B cell (primary cell): Measurements from ENCODE around the gene BRINP2. TPM values are rescaled to one million over a fixed set of nuclear protein-coding genes. Genes with fewer than 3 reads are reported as not detected.

ENCODE experiments used
- ATAC-seq: fragments of 200-7000 bp; cut with Tn5 transposase; one replicate; pipeline ENCODE4 v1.10.0; 2021; ENCODE audit warnings: low read depth, mild to moderate bottlenecking, moderate number of reproducible peaks, moderate library complexity
- CTCF ChIA-PET: fragments of 350-600 bp; sonication (Branson Sonifier 250); formaldehyde crosslinking; loops from one replicate; lab custom pipeline; 2021; ENCODE audit warnings: antibody characterized with exemption, inconsistent platforms; lab: Charles Lee
- POLR2A ChIA-PET: fragments of 350-600 bp; sonication (Branson Sonifier 250); formaldehyde crosslinking; loops from one replicate; lab custom pipeline; 2021; ENCODE audit warnings: antibody characterized with exemption; lab: Charles Lee
- DNase-seq: peaks from one replicate; pipeline ENCODE4 v3.0.0; 2013
- H2AFZ ChIP-seq: 2 replicates; pipeline ENCODE4 v1.6.1; 2012; ENCODE audit warnings: mild to moderate bottlenecking, low read depth, low read length; ENCODE audit not compliant: insufficient read depth, poor library complexity, severe bottlenecking
- H3K27ac ChIP-seq, 2 donors: 1 replicate in 1 of 2; 2 replicates in 1 of 2; pipeline ENCODE4 v1.5.1; 2012 to 2013; ENCODE audit warnings: low read length in 2 of 2, mild to moderate bottlenecking in 2 of 2, moderate library complexity in 1 of 2
- H3K27me3 ChIP-seq, 4 experiments: fragments of 200-600 bp in 1 of 4; sonication (generic) in 1 of 4; replicated peaks in 1 of 4; 1 replicate in 2 of 4; 2 replicates in 2 of 4; pipeline versions ENCODE4 v1.6.1 to v1.7.0; 2013 to 2016; ENCODE audit warnings: low read length in 3 of 4, mild to moderate bottlenecking in 2 of 4, mixed read lengths in 1 of 4, moderate library complexity in 1 of 4; ENCODE audit not compliant: insufficient read depth in 4 of 4, control insufficient read depth in 3 of 4; ENCODE audit errors: control extremely low read depth in 1 of 4
- H3K36me3 ChIP-seq, 2 experiments: replicated peaks in 1 of 2; 1 replicate in 1 of 2; 2 replicates in 1 of 2; pipeline versions ENCODE4 v1.6.1 to v1.7.1; 2013; ENCODE audit warnings: low read length in 1 of 2; ENCODE audit not compliant: insufficient read depth in 2 of 2, control insufficient read depth in 1 of 2; ENCODE audit errors: control extremely low read depth in 1 of 2, extremely low read depth in 1 of 2
- H3K4me1 ChIP-seq, 2 donors: fragments of 200-600 bp in 1 of 2; sonication (generic) in 1 of 2; 1 replicate in 1 of 2; 2 replicates in 1 of 2; pipeline versions ENCODE4 v1.5.1 to v1.6.1; 2013 to 2017; ENCODE audit warnings: low read length in 2 of 2; ENCODE audit not compliant: control insufficient read depth in 2 of 2, insufficient read depth in 2 of 2
- H3K4me2 ChIP-seq: replicated peaks from 2 replicates; pipeline ENCODE3; 2012; ENCODE audit warnings: mild to moderate bottlenecking, low read depth, low read length; ENCODE audit not compliant: poor library complexity, severe bottlenecking
- H3K4me3 ChIP-seq, 5 experiments: fragments of 200-600 bp in 1 of 5; sonication (generic) in 1 of 5; 1 replicate in 3 of 5; 2 replicates in 2 of 5; pipeline versions ENCODE4 v1.5.1 to v1.7.0; 2011 to 2016; ENCODE audit warnings: low read length in 4 of 5, mild to moderate bottlenecking in 4 of 5, low read depth in 2 of 5, control low read depth in 1 of 5, moderate library complexity in 1 of 5; ENCODE audit not compliant: insufficient read depth in 1 of 5; ENCODE audit errors: control extremely low read depth in 1 of 5, extremely low read depth in 1 of 5
- H3K79me2 ChIP-seq: fragments of 200-600 bp; sonication (generic); one replicate; pipeline ENCODE4 v1.6.0; 2016; ENCODE audit warnings: low read length; ENCODE audit not compliant: control insufficient read depth, insufficient read depth
- H3K9ac ChIP-seq: fragments of 200-600 bp; sonication (generic); 2 replicates; pipeline ENCODE4 v1.6.1; 2017; ENCODE audit warnings: mild to moderate bottlenecking, low read length, moderate library complexity
- H3K9me3 ChIP-seq, 3 donors: one replicate each; pipeline versions ENCODE4 v1.6.1 to v1.7.1; 2013; ENCODE audit warnings: low read length in 2 of 3; ENCODE audit not compliant: control insufficient read depth in 2 of 3, insufficient read depth in 1 of 3; ENCODE audit errors: control extremely low read depth in 1 of 3
- H4K20me1 ChIP-seq: 2 replicates; pipeline ENCODE4 v1.6.0; 2012; ENCODE audit warnings: mild to moderate bottlenecking, low read length; ENCODE audit not compliant: insufficient read depth, control insufficient read depth, poor library complexity, severe bottlenecking
- H3K27ac Mint-ChIP-seq: one replicate; pipeline ENCODE4 v1.8.0; 2021; ENCODE audit warnings: mixed read lengths
- H3K27me3 Mint-ChIP-seq: one replicate; pipeline ENCODE4 v1.8.0; 2021; ENCODE audit warnings: mixed read lengths
- H3K4me1 Mint-ChIP-seq: one replicate; pipeline ENCODE4 v1.8.0; 2021; ENCODE audit warnings: mixed read lengths
- H3K4me3 Mint-ChIP-seq: one replicate; pipeline ENCODE4 v1.8.0; 2021; ENCODE audit warnings: mixed read lengths
- H3K9me3 Mint-ChIP-seq: one replicate; pipeline ENCODE4 v1.8.0; 2022; ENCODE audit warnings: mixed read lengths; ENCODE audit not compliant: insufficient read depth
- CTCF ChIP-seq: fragments of 200-600 bp; IDR thresholded peaks from one replicate; pipeline ENCODE4 v1.8.0; 2022; ENCODE audit warnings: antibody characterized with exemption, mild to moderate bottlenecking
- EZH2 ChIP-seq: IDR thresholded peaks from 2 replicates; pipeline ENCODE4 v1.6.1; 2012; ENCODE audit warnings: borderline replicate concordance, low read depth, mild to moderate bottlenecking, moderate library complexity, low read length; ENCODE audit not compliant: insufficient read depth, poor library complexity, severe bottlenecking
- WGBS: methylation state at CpG from one replicate; pipeline ENCODE4 v1.1.5; 2013; ENCODE audit warnings: missing lambda C conversion rate; ENCODE audit not compliant: insufficient coverage; 5-methylcytosine and 5-hydroxymethylcytosine counted together
- intact Hi-C: fragments of 100-400 bp; cut with micrococcal nuclease; formaldehyde crosslinking; loops from one replicate; pipeline ENCODE4 v1.10.0; 2022
- polyA plus RNA-seq: library from polyadenylated mRNA; depleted of rRNA; stranded (reverse); fragments of >200 nt; gene quantifications from 2 replicates; pipeline ENCODE4 v1.2.3, GENCODE V29; 2012
- total RNA-seq, 2 donors: library from RNA; stranded (reverse); fragments of 120-200 nt in 1 of 2; gene quantifications; 1 replicate in 1 of 2; 2 replicates in 1 of 2; pipeline versions ENCODE4 v1.2.3 to v1.2.4, GENCODE V29; 2013 to 2022

BRINP2 gene
- total and polyA plus RNA-seq, 2 donors (not counting 1 experiment from before 2014, with no cell fraction given), result not detected

- Histone ChIP-seq H3K4me3 (no peak overlapping the region), H3K27ac (no peak overlapping the region), H3K4me1 (peaks cover 2 to 6% of the 10 kb centered on the region in 2 donors), H3K36me3 (no peaks in the 10 kb centered on the region), H3K79me2 (no peaks in the 10 kb centered on the region), H3K27me3 (peaks cover 0 to 13% (median 5%) of the 10 kb centered on the region in 4 experiments), H3K4me2 (no peak overlapping the region), H4K20me1 (no peaks in the 10 kb centered on the region), H3K9ac (no peak overlapping the region), H3K9me3 (peaks cover 0 to 4% (median 0%) of the 10 kb centered on the region in 3 donors), H2AFZ (no peak overlapping the region)
- H3K9me3 Mint-ChIP-seq, result no peaks in the 10 kb centered on the region
- POLR2A ChIA-PET, result no interaction called here
- peaks cover 35% of the 10 kb centered on the region for H3K27me3 Mint-ChIP-seq
- WGBS, result no CpG with 5 or more reads among the region's 5 CpGs
- no peak overlapping the region for H3K27ac Mint-ChIP-seq
- CTCF ChIA-PET, result no interaction called here
- DNase-seq (no peak), ATAC-seq (no peak)
- TF ChIP-seq CTCF (peak; percentile 35), EZH2 (no peak)
- H3K4me3 Mint-ChIP-seq, result no peak overlapping the region
- H3K4me1 Mint-ChIP-seq, result peaks cover 13% of the 10 kb centered on the region
- intact Hi-C loops, result no loop called here
These were observed 14.5 kb downstream of the BRINP2 start for GRCh38 chr1:177185209-177185608.

- H3K4me3 Mint-ChIP-seq, result no peak overlapping the region
- WGBS, result no CpG with 5 or more reads among the region's 2 CpGs
- no peaks in the 10 kb centered on the region for H3K9me3 Mint-ChIP-seq
- POLR2A ChIA-PET, result no interaction called here
- no peak overlapping the region for H3K27ac Mint-ChIP-seq
- no peak overlapping the region for H3K4me2 ChIP-seq
- H3K27me3 ChIP-seq, result peaks cover 0 to 7% (median 2%) of the 10 kb centered on the region in 4 experiments
- H3K27ac ChIP-seq, result no peak overlapping the region
- peaks cover 28% of the 10 kb centered on the region for H3K27me3 Mint-ChIP-seq
- no peak for DNase-seq
- CTCF ChIA-PET, result no interaction called here
- intact Hi-C loops, result no loop called here
- no peak overlapping the region for H2AFZ ChIP-seq
- H3K79me2 ChIP-seq, result no peaks in the 10 kb centered on the region
- H3K4me1 Mint-ChIP-seq, result peaks cover 9% of the 10 kb centered on the region
- H3K9ac ChIP-seq, result no peak overlapping the region
- H3K4me1 ChIP-seq, result peaks cover 2 to 3% of the 10 kb centered on the region in 2 donors
- ATAC-seq, result no peak
- H3K36me3 ChIP-seq, result no peaks in the 10 kb centered on the region
- H4K20me1 ChIP-seq, result no peaks in the 10 kb centered on the region
- H3K4me3 ChIP-seq, result no peak overlapping the region
- H3K9me3 ChIP-seq, result peaks cover 0 to 2% (median 0%) of the 10 kb centered on the region in 3 donors
- TF ChIP-seq CTCF (no peak), EZH2 (no peak)
These were observed 15.9 kb downstream of the BRINP2 start for GRCh38 chr1:177186639-177187038.
